ENCODE results near the gene ATF7IP2.
"Not testable (repeated sequence)": the region's sequence is repeated elsewhere in the genome, so short reads cannot be mapped to it uniquely, and the experiment has no call there.

ATF7IP2 gene

GRCh38 chr16:10371592-10371991 is 14.3 kb upstream of the ATF7IP2 start:
- no peak for DNase-seq

GRCh38 chr16:10373556-10373955 is 12.3 kb upstream of the ATF7IP2 start:
- DNase-seq: no peak

DNA sequence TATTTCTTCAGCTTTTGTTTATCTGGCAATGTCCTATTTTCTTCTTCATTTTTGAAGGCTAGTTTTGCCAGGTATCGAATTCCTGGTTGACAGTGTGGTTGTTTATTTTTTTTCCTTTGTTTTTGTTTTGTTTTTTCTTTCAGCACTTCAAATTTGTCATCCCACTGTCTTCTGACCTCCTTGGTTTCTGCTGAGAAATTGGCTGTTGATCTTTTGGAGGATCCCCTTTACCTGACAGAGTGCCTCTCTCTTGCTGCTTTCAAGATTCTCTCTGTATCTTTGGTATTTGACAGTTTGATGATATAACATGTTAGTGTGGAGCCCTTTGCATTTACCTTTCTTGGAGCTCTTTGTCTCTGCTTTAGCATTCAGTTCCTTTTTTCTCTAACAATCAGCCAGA is 9.6 kb upstream of the ATF7IP2 start:
- no peak for DNase-seq

DNA sequence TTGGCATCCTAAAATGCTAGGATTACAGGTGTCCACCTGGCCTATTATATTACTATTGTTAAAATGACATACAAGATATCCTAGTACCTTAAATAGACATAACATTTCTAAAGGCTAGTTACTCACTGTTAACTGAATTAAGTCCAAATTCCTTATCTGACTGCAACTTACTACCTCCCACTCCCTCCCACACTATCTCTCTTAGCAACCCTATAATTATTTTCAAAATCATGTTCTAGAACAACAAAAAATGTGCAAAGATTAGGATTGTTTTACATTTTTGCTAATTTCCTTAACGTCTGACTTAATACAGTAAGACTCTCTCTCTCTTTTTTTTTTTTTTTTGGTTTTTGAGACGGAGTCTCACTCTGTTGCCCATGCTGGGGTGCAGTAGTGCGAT is 2.2 kb upstream of the ATF7IP2 start:
- DNase-seq: no peak

- no peak for DNase-seq
Measured at GRCh38 chr16:10386517-10387100, 748 bp downstream of the ATF7IP2 start.

DNA sequence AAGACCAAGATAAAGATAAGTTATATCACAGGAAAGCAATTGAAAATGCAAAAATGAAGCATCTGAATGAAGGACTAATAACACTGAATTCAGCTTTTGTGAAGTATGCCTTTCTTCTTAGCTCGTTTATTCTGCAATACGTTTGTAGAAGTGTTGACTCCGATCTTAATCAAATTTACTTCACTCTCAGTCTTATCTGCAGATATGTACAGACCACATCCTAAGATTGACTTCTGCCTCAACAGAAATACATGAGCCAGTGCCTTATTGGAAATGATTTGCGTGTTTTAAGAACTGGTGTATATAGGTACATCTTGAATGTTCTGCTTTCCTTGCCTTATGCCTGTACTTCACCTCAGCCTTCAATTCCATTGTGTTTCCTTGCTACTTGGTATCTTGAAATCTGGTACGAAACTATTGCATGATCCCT is 1.3 kb downstream of the ATF7IP2 start:
- no peak for DNase-seq

DNA sequence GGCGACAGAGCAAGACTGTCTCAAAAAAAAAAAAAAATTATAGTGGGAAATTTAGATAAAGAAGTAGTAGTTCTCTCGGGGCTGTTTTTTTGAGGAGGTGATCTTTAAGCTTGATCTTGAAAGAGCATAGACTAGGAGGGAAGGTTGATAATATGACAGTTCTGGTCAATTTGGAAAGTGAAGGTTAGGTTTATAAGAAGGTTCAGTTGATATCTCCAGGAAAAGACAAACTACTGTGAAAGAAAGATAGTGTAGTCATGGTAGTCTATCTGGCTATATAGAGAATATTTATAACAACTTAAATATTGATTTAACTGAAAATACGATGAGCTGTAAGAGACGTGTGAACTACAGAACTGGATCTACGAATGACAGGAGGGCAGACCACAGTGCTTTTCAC is 3.1 kb downstream of the ATF7IP2 start:
- DNase-seq: no peak

GRCh38 chr16:10390330-10390729 is 4.5 kb downstream of the ATF7IP2 start:
- DNase-seq: no peak

- DNase-seq: no peak
Measured at GRCh38 chr16:10390867-10391266, 5.0 kb downstream of the ATF7IP2 start.

- no peak for DNase-seq
Measured at GRCh38 chr16:10391339-10391738, 5.5 kb downstream of the ATF7IP2 start.

DNA sequence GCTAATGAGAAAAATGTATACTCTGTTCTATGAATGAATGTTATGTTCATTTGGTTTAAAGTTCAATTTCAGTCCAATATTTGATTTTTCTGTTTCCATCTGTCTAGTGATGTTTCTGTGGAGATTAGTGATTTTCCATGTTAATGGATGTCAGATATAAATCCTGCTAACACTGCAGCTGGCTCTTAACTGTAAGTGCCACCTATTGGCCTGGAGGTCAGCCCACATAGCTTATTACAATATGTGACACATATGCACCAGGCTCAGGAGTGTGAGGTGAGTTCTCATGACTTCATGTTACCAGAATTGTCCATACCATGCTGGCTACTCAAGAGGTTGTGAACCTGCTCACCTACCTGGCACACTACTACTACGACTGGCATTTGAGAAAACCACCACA is 17.1 kb downstream of the ATF7IP2 start:
- DNase-seq: no peak

DNA sequence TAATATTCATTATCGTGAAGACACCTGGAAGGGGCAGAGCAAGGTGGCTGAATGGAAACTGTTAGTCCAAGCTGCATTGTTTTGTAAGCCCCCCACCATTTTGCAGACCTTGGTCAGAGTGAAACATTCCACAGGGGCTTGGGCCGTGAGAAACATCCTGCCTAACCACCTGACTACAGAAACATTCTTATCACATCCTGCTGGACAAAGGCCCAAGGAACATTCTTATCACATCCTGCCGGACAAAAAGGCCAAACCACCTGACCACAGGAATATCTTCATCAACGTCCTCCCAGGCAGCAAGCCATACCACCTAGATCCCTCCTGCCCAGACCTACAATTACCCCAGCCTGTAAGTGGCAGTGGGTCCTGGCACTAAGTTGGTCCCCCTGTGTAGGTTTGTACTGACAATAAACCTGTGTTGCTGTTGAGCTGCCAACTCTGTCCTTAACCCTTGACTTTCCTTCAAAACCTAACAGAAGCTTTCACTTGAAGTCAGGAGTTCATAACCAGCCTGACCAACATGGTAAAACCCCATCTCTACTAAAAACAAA is 19.6 kb downstream of the ATF7IP2 start:
- DNase-seq: no peak

- DNase-seq: no peak
Measured at GRCh38 chr16:10408824-10409381, 23.0 kb downstream of the ATF7IP2 start.

DNA sequence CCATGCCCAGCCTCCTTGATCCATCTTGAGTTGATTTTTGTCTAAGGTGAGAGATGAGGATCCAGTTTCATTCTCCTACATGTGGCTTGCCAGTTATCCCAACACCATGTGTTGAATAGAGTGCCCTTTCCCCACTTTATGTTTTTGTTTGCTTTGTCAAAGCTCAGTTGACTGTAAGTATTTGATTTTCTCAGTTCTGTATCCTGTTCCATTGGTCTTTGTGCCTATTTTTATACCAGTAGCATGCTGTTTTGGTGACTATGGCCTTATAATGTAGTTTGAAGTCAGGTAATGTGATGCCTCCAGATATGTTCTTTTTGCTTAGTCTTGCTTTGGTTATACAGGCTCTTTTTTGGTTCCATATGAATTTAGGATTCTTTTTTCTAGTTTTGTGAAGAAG is 23.9 kb downstream of the ATF7IP2 start:
- not testable (repeated sequence) for DNase-seq

DNA sequence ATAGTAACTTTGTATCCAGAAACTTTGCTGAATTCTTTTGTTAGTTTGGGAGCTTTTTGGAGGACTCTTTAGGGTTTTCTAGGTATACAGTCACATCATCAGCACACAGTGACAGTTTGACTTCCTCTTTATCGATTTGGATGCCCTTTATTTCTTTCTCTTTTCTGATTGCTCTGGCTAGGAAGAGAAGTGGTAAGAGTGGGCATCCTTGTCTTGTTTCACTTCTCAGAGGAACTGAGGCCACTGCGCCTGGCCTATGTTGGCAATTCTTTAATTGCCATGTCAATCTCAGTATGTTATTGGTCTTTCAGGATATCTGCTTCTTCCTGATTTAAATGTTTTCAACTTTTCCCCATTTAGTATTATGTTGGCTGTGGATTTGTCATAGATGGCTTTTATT is 24.6 kb downstream of the ATF7IP2 start:
- DNase-seq: no peak

- no peak for DNase-seq
Measured at GRCh38 chr16:10412935-10413601, 27.2 kb downstream of the ATF7IP2 start.

GRCh38 chr16:10418204-10418603 is 32.3 kb downstream of the ATF7IP2 start:
- DNase-seq: not testable (repeated sequence)

DNA sequence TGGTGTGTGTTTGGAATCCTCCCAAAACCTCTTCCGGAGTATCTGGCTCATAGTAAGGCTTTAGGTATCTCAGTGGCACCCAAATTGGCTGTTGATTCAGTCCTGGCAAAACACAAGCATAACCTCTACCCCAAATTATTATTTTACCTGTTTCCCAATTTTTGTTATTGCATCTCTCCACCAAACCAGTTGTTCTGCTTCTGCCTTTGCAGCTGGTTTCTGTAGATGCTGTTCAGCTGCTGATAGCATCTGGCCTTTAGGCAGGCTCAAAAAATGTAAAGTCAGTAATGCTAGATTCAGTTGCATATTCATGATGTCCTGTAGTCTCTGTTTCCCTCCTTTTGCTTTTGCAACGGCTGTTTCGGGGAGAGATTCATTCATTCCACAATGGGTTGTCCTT is 33.8 kb downstream of the ATF7IP2 start:
- no peak for DNase-seq

DNA sequence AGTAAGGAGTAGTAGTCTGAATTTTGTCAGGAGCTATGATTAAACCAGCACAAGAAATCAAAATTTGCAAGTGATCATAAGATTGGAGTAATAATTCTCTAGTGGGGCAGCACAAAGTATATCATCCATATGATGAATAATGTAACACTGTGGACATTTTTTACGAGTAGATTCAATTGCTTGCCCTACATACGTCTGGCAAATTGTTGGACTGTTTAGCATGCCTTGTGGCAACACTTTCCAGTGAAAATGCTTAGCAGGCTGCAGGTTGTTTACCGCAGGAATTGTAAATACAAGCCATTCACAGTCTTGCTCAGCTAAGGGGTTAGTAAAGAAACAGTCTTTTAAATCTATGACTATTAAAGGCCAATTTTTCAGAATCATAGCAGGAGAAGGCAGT is 35.7 kb downstream of the ATF7IP2 start:
- DNase-seq: no peak

DNA sequence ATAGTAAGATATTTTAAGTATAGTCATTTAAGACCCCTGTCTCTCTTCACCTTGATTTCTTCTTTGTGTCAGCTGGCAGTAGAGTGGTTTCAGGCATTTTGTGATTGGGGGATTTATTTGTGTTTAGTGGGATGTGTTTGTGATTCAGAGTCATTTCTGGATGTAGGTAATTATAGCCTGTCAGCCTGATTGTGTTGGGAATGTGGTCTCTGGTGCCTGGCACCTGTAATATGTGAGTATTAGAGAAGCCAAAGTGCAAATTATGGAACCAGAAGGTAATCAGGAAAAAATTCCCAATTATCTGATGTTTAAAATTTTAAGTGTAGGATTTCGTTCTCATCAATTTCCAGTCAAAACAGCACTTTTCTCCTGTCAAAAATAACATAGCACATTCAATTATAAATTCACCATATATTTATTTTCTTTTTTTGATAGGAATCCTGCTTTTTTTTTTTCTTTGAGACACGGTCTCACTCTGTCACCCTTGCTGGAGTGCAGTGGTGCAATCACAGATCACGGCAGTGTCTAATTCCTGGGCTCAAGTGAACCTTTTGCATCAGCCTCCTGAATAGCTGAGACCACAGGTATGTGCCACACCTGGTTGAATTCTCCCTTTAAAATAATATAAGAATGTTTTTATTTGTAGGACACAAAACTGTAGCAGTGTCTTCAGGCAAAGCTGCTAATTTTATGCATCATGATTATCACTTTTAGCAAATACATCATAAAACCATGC is 42.7 kb downstream of the ATF7IP2 start:
- no peak for DNase-seq

DNA sequence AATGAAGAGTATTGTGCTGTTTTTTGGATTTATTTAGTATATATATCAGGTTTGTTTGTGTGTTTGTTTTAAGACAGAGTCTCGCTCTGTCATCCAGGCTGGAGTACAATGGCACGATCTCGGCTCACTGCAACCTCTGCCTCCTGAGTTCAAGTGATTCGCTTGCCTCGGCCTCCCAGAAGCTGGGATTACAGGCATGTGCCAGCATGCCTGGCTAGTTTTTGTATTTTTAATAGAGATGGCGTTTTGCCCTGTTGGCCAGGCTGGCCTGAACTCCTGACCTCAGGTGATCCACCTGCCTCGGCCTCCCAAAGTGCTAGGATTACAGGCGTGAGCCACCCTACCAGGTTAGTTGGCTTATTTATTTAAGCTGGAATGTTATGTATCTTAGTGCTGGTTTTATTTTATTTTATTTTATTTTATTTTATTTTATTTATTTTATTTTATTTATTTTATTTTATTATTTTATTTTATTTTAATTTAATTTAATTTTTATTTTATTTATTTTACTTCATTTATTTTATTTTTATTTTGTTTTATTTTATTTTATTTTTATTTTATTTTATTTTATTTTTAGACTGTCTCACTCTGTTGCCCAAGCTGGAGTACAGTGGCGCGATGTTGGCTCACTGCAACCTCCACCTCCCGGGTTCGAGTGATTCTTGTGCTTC is 43.6 kb downstream of the ATF7IP2 start:
- DNase-seq: not testable (repeated sequence)

- DNase-seq: no peak
Measured at GRCh38 chr16:10441726-10442125, 55.9 kb downstream of the ATF7IP2 start.

All from anterior cingulate cortex (tissue), 58 donors.